Ovary (tissue), 9 donors: ENCODE measurements around the gene CFAP299. TPM values are rescaled to one million over a fixed set of nuclear protein-coding genes. Genes with fewer than 3 reads are reported as not detected.

Experiments used
- DNase-seq, 5 donors: peaks; one replicate each; pipeline ENCODE4 v3.0.0-alpha.2; 2019 to 2020
- H3K27ac ChIP-seq, 2 donors: fragments of 200-600 bp; one replicate each; pipeline versions ENCODE4 v1.5.1 to v1.8.0; 2019 to 2022
- H3K27me3 ChIP-seq: fragments of 200-600 bp; one replicate; pipeline ENCODE4 v1.8.0; 2022
- H3K36me3 ChIP-seq: fragments of 200-600 bp; sonication (generic); one replicate; pipeline ENCODE4 v1.5.1; 2019
- H3K4me1 ChIP-seq: one replicate; pipeline ENCODE4 v1.8.1; 2013; ENCODE audit warnings: mild to moderate bottlenecking, moderate library complexity; ENCODE audit not compliant: insufficient read depth
- H3K4me3 ChIP-seq: fragments of 200-600 bp; sonication (generic); one replicate; pipeline ENCODE4 v1.5.1; 2017
- H3K9me3 ChIP-seq, 2 donors: fragments of 200-600 bp in 1 of 2; sonication (generic) in 1 of 2; one replicate each; pipeline versions ENCODE4 v1.5.1 to v1.8.1; 2013 to 2019; ENCODE audit warnings: mild to moderate bottlenecking in 1 of 2, moderate library complexity in 1 of 2
- EP300 ChIP-seq: sonication (generic); formaldehyde crosslinking; IDR thresholded peaks from one replicate; pipeline ENCODE4 v1.6.1; 2017; ENCODE audit warnings: antibody characterized with exemption
- POLR2A ChIP-seq: fragments of 450-650 bp; IDR thresholded peaks from one replicate; pipeline ENCODE4 v1.6.1; 2017; ENCODE audit warnings: antibody characterized with exemption, mild to moderate bottlenecking, moderate library complexity
- WGBS, 3 donors: extraction: QIAGEN DNeasy Blood & Tissue Kit in 1 of 3; methylation state at CpG; one replicate each; pipeline versions ENCODE4 v1.1.5 to v1.1.7; 2013 to 2017; 5-methylcytosine and 5-hydroxymethylcytosine counted together
- intact Hi-C, 4 donors: fragments of 100-400 bp; cut with DNase I; formaldehyde crosslinking; loops; one replicate each; pipeline versions ENCODE4 v1.11.0 to v1.15.1; 2022 to 2023
- polyA plus RNA-seq, 2 donors: library from polyadenylated mRNA; stranded (reverse); fragments of 200-250 nt in 1 of 2; fragments of 350-450 nt in 1 of 2; fragmentation: Illumina TruSeq in 1 of 2; extraction: RNeasy Lipid Tissue Mini Kit (QIAGEN cat#74804) in 1 of 2; gene quantifications; one replicate each; pipeline ENCODE4 v1.2.3, GENCODE V29; 2013 to 2014
- total RNA-seq, 7 donors: library from RNA; depleted of rRNA in 2 of 7; stranded (reverse); fragments of >200 nt in 2 of 7; fragmentation: NEBNext Ultra II Directional in 3 of 7; extraction: Animal tissue kit (Norgen Biotek cat#: 25700) in 3 of 7; gene quantifications; one replicate each; pipeline versions ENCODE4 v1.1.0 to v1.2.4, GENCODE V29; 2016 to 2023
- TF ChIP-seq, protein P1 (sequence below), 3 donors: fragments of 450-650 bp in 2 of 3; fragments of 200-600 bp in 1 of 3; IDR thresholded peaks; one replicate each; pipeline versions ENCODE4 v1.5.1 to v1.8.0; 2016 to 2022; ENCODE audit warnings: antibody characterized with exemption in 3 of 3, mild to moderate bottlenecking in 1 of 3
- donor health status: DM: no; HTN: no; CAD: no; lungs with moderate emphysema.
- donor health status: DM: no; HTN: no; CAD: no.
- donor health status: Bipolar disorder and iron deficiency.
- donor health status: DM: yes; HTN: yes; CAD: no.
- donor health status: DM: no; HTN: no; CAD: no.
- donor health status: DM: yes; HTN: yes; CAD: no.

CFAP299 gene
- total and polyA plus RNA-seq, 9 donors: 0.32 to 17.0 (median 0.97) TPM; not detected in 2

DNA sequence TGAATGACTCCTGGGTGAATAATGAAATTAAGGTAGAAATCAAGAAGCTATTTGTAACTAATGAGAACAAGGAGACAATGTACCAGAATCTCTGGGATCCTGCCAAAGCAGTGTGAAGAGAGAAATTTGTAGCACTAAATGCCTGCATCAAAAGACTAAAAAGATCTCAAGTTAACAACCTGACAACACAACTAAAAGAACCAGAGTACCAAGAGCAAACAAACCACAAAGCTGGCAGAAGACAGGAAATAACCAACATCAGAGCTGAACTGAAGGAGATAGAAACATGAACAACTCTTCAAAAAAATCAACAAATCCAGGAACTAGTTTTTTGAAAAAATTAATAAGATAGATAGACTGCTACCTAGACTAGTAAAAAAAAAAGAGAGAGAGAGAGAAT is 8.4 kb downstream of the CFAP299 start:
- Histone ChIP-seq H3K9me3 (no peaks in the 10 kb centered on the region), H3K4me3 (no peak overlapping the region), H3K27ac (no peak overlapping the region), H3K36me3 (no peaks in the 10 kb centered on the region), H3K27me3 (no peaks in the 10 kb centered on the region), H3K4me1 (no peaks in the 10 kb centered on the region)
- intact Hi-C loops: no loop called here
- TF ChIP-seq POLR2A (no peak), EP300 (no peak)
- TF ChIP-seq, protein P1, sequence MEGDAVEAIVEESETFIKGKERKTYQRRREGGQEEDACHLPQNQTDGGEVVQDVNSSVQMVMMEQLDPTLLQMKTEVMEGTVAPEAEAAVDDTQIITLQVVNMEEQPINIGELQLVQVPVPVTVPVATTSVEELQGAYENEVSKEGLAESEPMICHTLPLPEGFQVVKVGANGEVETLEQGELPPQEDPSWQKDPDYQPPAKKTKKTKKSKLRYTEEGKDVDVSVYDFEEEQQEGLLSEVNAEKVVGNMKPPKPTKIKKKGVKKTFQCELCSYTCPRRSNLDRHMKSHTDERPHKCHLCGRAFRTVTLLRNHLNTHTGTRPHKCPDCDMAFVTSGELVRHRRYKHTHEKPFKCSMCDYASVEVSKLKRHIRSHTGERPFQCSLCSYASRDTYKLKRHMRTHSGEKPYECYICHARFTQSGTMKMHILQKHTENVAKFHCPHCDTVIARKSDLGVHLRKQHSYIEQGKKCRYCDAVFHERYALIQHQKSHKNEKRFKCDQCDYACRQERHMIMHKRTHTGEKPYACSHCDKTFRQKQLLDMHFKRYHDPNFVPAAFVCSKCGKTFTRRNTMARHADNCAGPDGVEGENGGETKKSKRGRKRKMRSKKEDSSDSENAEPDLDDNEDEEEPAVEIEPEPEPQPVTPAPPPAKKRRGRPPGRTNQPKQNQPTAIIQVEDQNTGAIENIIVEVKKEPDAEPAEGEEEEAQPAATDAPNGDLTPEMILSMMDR (IDR thresholded peaks at IDR 0.05): no peak
- DNase-seq: no peak

GRCh38 chr4:80360084-80360483 is 24.6 kb downstream of the CFAP299 start:
- intact Hi-C loops: loop anchor here in 2 of 4 donors (5.0 to 10.0 kb wide), 3 partner anchors 632 to 692 kb away; no protein-coding TSS in a partner anchor
- no peaks in the 10 kb centered on the region for H3K4me1 ChIP-seq
- no peaks in the 10 kb centered on the region for H3K27me3 ChIP-seq
- no peaks in the 10 kb centered on the region for H3K36me3 ChIP-seq
- H3K27ac ChIP-seq: no peak overlapping the region
- H3K4me3 ChIP-seq: no peak overlapping the region
- WGBS, 3 donors: 56 to 74% (median 69%) methylated on average over 3 of the region's 3 CpGs
- no peaks in the 10 kb centered on the region for H3K9me3 ChIP-seq
- TF ChIP-seq, protein P1 (IDR thresholded peaks at IDR 0.05): no peak
- TF ChIP-seq EP300 (no peak), POLR2A (no peak)
- DNase-seq: no peak

- no peaks in the 10 kb centered on the region for H3K27me3 ChIP-seq
- no peak for DNase-seq
- no peak overlapping the region for H3K27ac ChIP-seq
- intact Hi-C loops: loop anchor here in 2 of 4 donors (5.0 to 10.0 kb wide), 3 partner anchors 631 to 691 kb away; no protein-coding TSS in a partner anchor
- no peaks in the 10 kb centered on the region for H3K4me1 ChIP-seq
- TF ChIP-seq, protein P1 (IDR thresholded peaks at IDR 0.05): no peak
- TF ChIP-seq POLR2A (no peak), EP300 (no peak)
- no peaks in the 10 kb centered on the region for H3K36me3 ChIP-seq
- no peaks in the 10 kb centered on the region for H3K9me3 ChIP-seq
- WGBS, 3 donors: 51 to 68% (median 60%) methylated on average over 3 of the region's 3 CpGs
- H3K4me3 ChIP-seq: no peak overlapping the region
Observed at GRCh38 chr4:80360900-80361299, 25.4 kb downstream of the CFAP299 start.

DNA sequence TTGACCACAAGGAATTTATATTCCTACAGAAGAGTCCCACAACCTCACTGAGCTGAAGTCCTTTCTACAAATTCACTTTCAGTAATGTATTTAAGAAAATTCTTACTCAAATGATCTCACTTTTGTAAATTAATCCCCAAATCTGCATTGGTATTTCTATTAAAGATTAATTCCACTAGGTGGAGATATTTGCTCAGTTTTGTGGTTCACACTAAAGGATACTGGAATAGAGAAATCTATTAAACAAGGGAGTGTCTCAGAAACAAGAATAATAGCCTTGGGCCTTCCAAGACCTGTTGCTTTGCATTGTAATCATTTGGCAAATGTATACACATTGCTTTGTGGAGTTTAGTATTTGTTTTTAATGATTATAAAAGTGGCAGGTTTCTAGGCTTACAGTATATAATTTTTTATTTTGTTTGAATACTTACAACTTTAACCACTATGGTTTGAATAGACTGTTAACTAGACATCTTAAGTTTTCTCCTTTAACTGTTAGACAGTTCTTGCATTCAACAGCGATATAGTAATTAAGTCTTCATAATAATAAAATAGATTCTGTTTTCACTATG is 25.9 kb downstream of the CFAP299 start:
- intact Hi-C loops: loop anchor here in 2 of 4 donors (5.0 to 10.0 kb wide), 3 partner anchors 631 to 691 kb away; no protein-coding TSS in a partner anchor
- H3K4me1 ChIP-seq: no peaks in the 10 kb centered on the region
- no peak for DNase-seq
- 56 to 68% (median 63%) methylated on average over 1 of the region's 1 CpG for WGBS, 3 donors
- no peak overlapping the region for H3K27ac ChIP-seq
- H3K4me3 ChIP-seq: no peak overlapping the region
- H3K27me3 ChIP-seq: no peaks in the 10 kb centered on the region
- H3K9me3 ChIP-seq: no peaks in the 10 kb centered on the region
- TF ChIP-seq POLR2A: no peak
- TF ChIP-seq, protein P1 (IDR thresholded peaks at IDR 0.05): peak in 1 of 3 donors; percentile 30
- H3K36me3 ChIP-seq: no peaks in the 10 kb centered on the region
